HG03135 (cell line): ENCODE measurements around the gene RAB3A.

Experiments
- ATAC-seq: cut with Tn5 transposase; IDR thresholded peaks from one replicate; pipeline ENCODE4 v1.9.1; 2021; ENCODE audit warnings: mild to moderate bottlenecking, moderate library complexity; ENCODE audit not compliant: unreplicated experiment

Gene RAB3A

DNA sequence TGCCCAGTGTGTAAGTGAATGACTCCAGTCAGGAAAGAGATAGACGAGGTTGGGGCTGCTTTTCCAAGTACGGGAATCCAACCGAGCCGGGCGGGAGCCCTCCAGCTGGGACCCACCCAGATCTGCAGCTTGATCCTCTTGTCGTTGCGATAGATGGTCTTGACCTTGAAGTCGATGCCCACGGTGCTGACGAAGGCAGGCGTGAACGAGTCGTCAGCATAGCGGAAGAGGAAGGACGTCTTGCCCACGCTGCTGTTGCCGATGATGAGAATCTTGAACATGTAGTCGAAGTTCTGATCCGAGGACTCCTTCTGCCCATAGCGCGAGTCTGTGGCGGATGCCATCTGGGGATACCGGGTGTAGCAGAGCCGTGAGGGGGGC is 1.5 kb downstream of the RAB3A start:
- no peak for ATAC-seq

DNA sequence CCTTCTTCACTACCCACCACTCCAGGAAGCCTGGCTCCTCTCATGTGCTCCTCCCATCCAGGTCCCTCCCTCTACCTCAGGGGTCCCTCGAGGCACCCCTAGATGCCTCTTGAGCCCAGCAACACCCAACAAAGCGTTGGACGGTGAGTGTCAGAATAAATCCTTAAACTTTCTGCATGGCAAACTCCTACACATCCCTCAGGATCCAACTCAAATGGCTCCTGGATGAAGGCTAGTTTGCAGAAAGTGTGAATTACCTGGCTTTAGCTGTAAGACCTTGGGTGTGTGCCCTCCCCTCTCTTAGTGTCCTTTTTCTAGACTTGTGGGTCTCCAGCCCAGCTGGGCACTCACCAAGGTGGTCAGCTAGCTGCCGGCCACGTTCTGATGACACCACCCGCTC is 5.5 kb downstream of the RAB3A start:
- ATAC-seq = no peak

GRCh38 chr19:18197941-18198340 is 5.9 kb downstream of the RAB3A start:
- no peak for ATAC-seq

GRCh38 chr19:18197306-18197705 is 6.5 kb downstream of the RAB3A start:
- ATAC-seq = no peak

GRCh38 chr19:18196511-18196845 is 7.4 kb downstream of the RAB3A start:
- no peak for ATAC-seq

DNA sequence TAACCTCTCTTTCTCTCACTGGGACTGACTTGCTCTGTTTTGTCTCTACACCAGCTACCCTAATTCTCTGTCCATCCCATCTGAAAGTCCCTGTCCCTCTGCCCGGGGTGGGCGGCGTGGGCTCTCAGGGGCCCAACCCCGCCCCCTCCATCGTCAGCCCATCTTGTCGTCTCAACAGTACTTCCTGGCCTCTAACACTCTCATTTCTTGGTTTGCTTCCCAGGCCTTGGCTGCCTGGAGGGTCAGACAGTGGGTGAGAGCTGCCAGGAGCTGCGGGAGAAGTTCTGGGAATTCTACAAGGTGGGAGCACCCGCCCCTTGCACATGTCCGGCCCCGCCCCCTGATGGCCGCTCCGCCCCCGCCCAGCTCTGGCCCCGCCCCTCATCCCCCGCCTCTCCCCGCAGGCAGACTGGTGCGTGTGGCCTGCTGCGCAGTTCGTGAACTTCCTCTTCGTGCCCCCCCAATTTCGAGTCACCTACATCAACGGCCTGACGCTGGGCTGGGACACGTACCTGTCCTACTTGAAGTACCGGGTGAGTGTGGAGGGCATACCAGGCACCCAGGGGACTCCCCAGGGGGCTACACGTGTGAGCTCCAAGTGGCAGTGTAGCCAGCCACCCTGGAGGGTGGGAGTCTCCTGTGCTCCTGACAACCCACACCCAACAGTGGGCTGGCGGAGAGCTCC is 9.1 kb downstream of the RAB3A start:
- ATAC-seq = no peak

GRCh38 chr19:18194181-18194530 is 9.7 kb downstream of the RAB3A start:
- no peak for ATAC-seq

- no peak for ATAC-seq
These were observed 10.3 kb downstream of the RAB3A start for GRCh38 chr19:18193388-18194180.

GRCh38 chr19:18192673-18193387 is 11.0 kb downstream of the RAB3A start, which contains the start of gene MPV17L2:
Gene MPV17L2 (plus strand): TSS chr19:18193218. CDS start chr19:18193282, 64 bp downstream.
- ATAC-seq = peak; percentile 84

- no peak for ATAC-seq
These were observed 12.2 kb downstream of the RAB3A start for GRCh38 chr19:18191640-18192062.

DNA sequence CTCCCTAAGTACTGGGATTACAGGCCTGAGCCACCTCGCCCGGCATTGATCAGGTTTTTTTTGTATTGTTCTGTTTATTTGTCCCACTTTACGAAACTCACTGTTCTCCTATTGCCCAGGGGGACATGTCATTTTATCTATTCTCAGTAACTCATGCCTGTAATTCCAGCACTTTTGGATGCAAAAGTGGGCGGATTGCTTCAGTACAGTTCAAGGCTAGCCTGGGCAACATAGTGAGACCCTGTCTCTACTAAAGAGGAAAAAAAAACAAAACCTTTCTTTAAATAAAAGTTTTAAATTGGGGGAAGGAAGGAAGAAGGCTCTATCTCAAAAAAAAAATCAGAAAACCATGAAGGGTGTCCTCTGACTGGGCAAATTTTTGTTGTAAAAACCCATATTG is 13.6 kb downstream of the RAB3A start:
- no peak for ATAC-seq

GRCh38 chr19:18185538-18185937 is 18.3 kb downstream of the RAB3A start:
- ATAC-seq = no peak

- no peak for ATAC-seq
These were observed 20.3 kb downstream of the RAB3A start for GRCh38 chr19:18183529-18183928.

GRCh38 chr19:18179957-18180356 is 23.9 kb downstream of the RAB3A start:
- no peak for ATAC-seq

- no peak for ATAC-seq
These were observed 27.2 kb downstream of the RAB3A start for GRCh38 chr19:18176367-18177310.

GRCh38 chr19:18174983-18175382 is 28.9 kb downstream of the RAB3A start:
- no peak for ATAC-seq

- ATAC-seq = peak; percentile 47
These were observed 30.1 kb downstream of the RAB3A start, which contains the start of gene IFI30 for GRCh38 chr19:18173572-18174288. Gene IFI30 (plus strand): TSS chr19:18173813. CDS start chr19:18173842, 29 bp downstream.

GRCh38 chr19:18173054-18173571 is 30.7 kb downstream of the RAB3A start:
- ATAC-seq = no peak

- ATAC-seq = no peak
These were observed 31.4 kb downstream of the RAB3A start for GRCh38 chr19:18172331-18173053.
